Colonic mucosa (tissue), 4 donors: ENCODE data around the gene MPRIP. TPM values are rescaled to one million over a fixed set of nuclear protein-coding genes. Genes with fewer than 3 reads are reported as not detected.

Experiments used
- DNase-seq: peaks from one replicate; pipeline ENCODE4 v3.0.0-alpha.2; 2020
- H3K27ac ChIP-seq: fragments of 200-600 bp; one replicate; pipeline ENCODE4 v1.8.0; 2021
- H3K27me3 ChIP-seq: fragments of 200-600 bp; one replicate; pipeline ENCODE4 v1.8.0; 2021
- H3K36me3 ChIP-seq: fragments of 200-600 bp; one replicate; pipeline ENCODE4 v1.8.0; 2021
- H3K4me1 ChIP-seq: fragments of 200-600 bp; one replicate; pipeline ENCODE4 v1.8.0; 2021; ENCODE audit warnings: mild to moderate bottlenecking
- H3K4me3 ChIP-seq: fragments of 200-600 bp; one replicate; pipeline ENCODE4 v1.8.0; 2021
- H3K9ac ChIP-seq, 2 donors: one replicate each; pipeline ENCODE4 v1.7.0; 2013; ENCODE audit warnings: control low read depth in 2 of 2, low read depth in 2 of 2, low read length in 2 of 2
- H3K9me3 ChIP-seq: fragments of 200-600 bp; one replicate; pipeline ENCODE4 v1.8.0; 2021
- CTCF ChIP-seq: fragments of 200-600 bp; IDR thresholded peaks from one replicate; pipeline ENCODE4 v1.8.0; 2022; ENCODE audit warnings: antibody characterized with exemption, mild to moderate bottlenecking
- intact Hi-C: fragments of 100-400 bp; cut with DNase I; formaldehyde crosslinking; loops from one replicate; pipeline ENCODE4 v1.14.1; 2022
- total RNA-seq, 2 donors: library from RNA; stranded (reverse); fragmentation: NEBNext Ultra II Directional in 1 of 2; extraction: Animal tissue kit (Norgen Biotek cat#: 25700) in 1 of 2; gene quantifications; one replicate each; pipeline ENCODE4 v1.2.1, GENCODE V29; 2021
- donor health status: healthy.
- donor health status: DM: no; HTN: no; CAD: no.
- donor health status: DM: no; HTN: no; CAD: no.

Gene MPRIP
- total RNA-seq, 2 donors from 2014 or later: 146 to 211 TPM

- intact Hi-C loops: no loop called here
- H3K9me3 ChIP-seq: no peaks in the 10 kb centered on the region
- TF ChIP-seq CTCF: no peak
- no peaks in the 10 kb centered on the region for H3K27me3 ChIP-seq
- peak overlapping the region; percentile 66 for H3K27ac ChIP-seq
- H3K4me3 ChIP-seq: no peak overlapping the region
- no peak for DNase-seq
- no peaks in the 10 kb centered on the region for H3K36me3 ChIP-seq
- no peak overlapping the region for H3K9ac ChIP-seq
- peaks cover 20% of the 10 kb centered on the region for H3K4me1 ChIP-seq
Measured at GRCh38 chr17:17053446-17054379, 11.5 kb downstream of the MPRIP start.

DNA sequence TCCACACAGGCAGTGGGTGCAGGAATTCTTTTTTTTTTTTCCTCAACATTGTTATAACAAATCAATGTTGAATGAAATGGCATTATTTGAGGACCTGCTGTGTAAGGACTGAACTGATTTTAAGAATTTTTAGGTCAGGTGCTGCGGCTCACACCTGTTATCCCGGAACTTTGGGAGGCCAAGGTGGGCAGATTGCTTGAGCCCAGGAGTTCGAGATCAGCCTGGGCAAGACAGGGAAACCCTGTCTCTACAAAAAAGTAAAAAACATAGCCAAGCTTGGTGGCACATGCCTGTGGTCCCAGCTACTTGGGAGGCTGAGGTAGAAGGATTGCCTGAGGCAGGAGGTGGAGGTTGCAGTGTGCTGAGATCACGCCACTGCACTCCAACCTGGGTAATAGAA is 12.4 kb downstream of the MPRIP start:
- H3K4me1 ChIP-seq: peaks cover 20% of the 10 kb centered on the region
- H3K4me3 ChIP-seq: no peak overlapping the region
- no peaks in the 10 kb centered on the region for H3K36me3 ChIP-seq
- H3K9me3 ChIP-seq: no peaks in the 10 kb centered on the region
- H3K9ac ChIP-seq: no peak overlapping the region
- no peak overlapping the region for H3K27ac ChIP-seq
- no peak for TF ChIP-seq CTCF
- intact Hi-C loops: no loop called here
- H3K27me3 ChIP-seq: no peaks in the 10 kb centered on the region
- DNase-seq: no peak

DNA sequence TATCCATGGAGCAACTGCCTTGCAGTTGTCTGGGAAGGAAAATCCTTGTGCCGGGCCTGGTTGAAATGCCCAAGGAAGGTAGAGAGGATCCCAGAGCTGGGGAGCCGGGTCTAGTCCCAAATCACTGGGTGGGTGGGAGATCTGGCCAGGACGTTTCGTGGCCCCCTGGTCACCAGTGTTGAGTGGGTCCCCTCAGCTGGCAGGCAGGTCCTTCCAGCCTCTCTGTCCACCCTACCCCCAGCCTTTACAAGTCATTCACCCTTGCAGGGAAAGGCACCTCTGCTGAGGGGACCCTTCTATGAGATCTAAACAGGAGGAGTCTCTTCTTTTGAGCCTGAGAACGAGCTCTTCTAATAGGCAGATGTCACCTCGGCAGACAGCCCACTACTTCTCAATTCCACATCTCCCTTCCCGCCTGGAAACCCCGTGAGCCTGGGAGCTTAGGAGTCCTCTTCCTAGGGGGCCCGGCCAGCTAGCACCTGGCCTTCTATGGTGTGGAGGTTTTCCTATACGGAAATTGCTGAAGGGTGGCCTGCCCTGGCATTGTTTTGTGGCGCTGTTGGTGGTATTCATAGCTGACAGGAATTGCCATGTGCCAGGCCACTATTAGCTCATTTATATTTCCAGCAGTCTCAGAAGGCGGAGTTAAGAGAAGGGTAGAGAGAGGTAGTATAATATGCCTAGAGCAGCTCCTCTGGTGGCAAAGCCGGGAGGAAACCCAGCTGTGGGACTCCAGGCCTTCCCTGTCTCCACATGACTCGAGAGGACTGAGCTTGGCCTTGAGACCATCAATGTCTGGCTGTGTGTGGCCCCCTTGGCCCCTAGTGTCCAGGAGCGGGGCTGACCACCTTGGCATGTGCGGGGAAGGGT is 13.3 kb downstream of the MPRIP start:
- Histone ChIP-seq H3K27ac (no peak overlapping the region), H3K9ac (no peak overlapping the region), H3K9me3 (no peaks in the 10 kb centered on the region), H3K4me3 (no peak overlapping the region), H3K4me1 (peaks cover 20% of the 10 kb centered on the region), H3K36me3 (no peaks in the 10 kb centered on the region), H3K27me3 (no peaks in the 10 kb centered on the region)
- TF ChIP-seq CTCF: no peak
- no peak for DNase-seq
- intact Hi-C loops: no loop called here

DNA sequence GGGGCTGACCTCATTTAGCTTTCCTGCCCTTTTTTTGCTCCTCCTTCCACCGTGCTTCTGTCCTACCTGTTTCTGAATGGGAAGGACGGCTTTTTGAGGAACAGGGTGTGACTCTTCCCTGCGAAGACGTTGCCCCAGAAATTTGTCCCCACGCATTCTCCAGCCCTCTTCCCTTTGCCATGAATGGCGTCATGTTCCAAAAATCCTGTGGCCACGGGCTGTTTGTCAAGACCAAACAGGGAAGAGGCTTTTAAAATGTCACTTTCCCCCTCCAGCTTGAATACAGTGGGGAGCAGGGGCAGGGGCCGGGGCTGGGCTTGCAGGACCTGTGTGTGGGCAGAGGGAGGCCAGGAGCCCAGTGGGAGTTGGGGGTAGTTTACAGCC is 13.9 kb downstream of the MPRIP start:
- DNase-seq: no peak

More for the DNA sequence above, 13.9 kb downstream of the MPRIP start:
- Histone ChIP-seq H3K4me1 (peaks cover 20% of the 10 kb centered on the region), H3K36me3 (no peaks in the 10 kb centered on the region), H3K4me3 (no peak overlapping the region), H3K27ac (no peak overlapping the region), H3K9me3 (no peaks in the 10 kb centered on the region), H3K9ac (no peak overlapping the region), H3K27me3 (no peaks in the 10 kb centered on the region)
- no peak for TF ChIP-seq CTCF
- intact Hi-C loops: no loop called here
